Calu3 (cell line): ENCODE data around the gene NKX1-1. TPM values are rescaled to one million over a fixed set of nuclear protein-coding genes. Genes with fewer than 3 reads are reported as not detected.

Source experiments
- BruUV-seq: library from RNA; stranded (reverse); fragments of 400-500 nt; replicated peaks from 2 replicates; lab custom pipeline; 2021; lab: Mats Ljungman, UMichigan
- CTCF ChIA-PET: fragments of 300-600 bp; sonication (Branson Sonifier 250); formaldehyde crosslinking; loops from one replicate; lab custom pipeline; 2022; ENCODE audit warnings: antibody characterized with exemption; lab: Charles Lee
- DNase-seq: peaks from one replicate; pipeline ENCODE4 v3.0.0; 2022
- H3K27ac Mint-ChIP-seq: one replicate; pipeline ENCODE4 v1.8.0; 2022; ENCODE audit warnings: mixed read lengths; ENCODE audit not compliant: unreplicated experiment
- H3K27me3 Mint-ChIP-seq: one replicate; pipeline ENCODE4 v1.8.0; 2022; ENCODE audit warnings: mixed read lengths; ENCODE audit not compliant: unreplicated experiment
- H3K36me3 Mint-ChIP-seq: one replicate; pipeline ENCODE4 v1.8.0; 2022; ENCODE audit warnings: mild to moderate bottlenecking, moderate library complexity, mixed read lengths; ENCODE audit not compliant: insufficient read depth, unreplicated experiment
- H3K4me1 Mint-ChIP-seq: one replicate; pipeline ENCODE4 v1.8.0; 2022; ENCODE audit warnings: mild to moderate bottlenecking, low read depth, mixed read lengths; ENCODE audit not compliant: unreplicated experiment
- H3K4me3 Mint-ChIP-seq: one replicate; pipeline ENCODE4 v1.8.0; 2022; ENCODE audit warnings: mild to moderate bottlenecking, low read depth, moderate library complexity, mixed read lengths; ENCODE audit not compliant: unreplicated experiment
- H3K9me3 Mint-ChIP-seq: one replicate; pipeline ENCODE4 v1.8.0; 2022; ENCODE audit warnings: low read depth, mixed read lengths; ENCODE audit not compliant: unreplicated experiment
- intact Hi-C: fragments of 100-400 bp; cut with micrococcal nuclease; formaldehyde crosslinking; loops from one replicate; pipeline ENCODE4 v1.10.0; 2022; ENCODE audit not compliant: unreplicated experiment
- total RNA-seq: library from RNA; stranded (reverse); gene quantifications from 2 replicates; pipeline ENCODE4 v1.2.3, GENCODE V29; 2022
- TF ChIP-seq, protein P1 (sequence below): fragments of 200-600 bp; IDR thresholded peaks from one replicate; pipeline ENCODE4 v1.8.0; 2022; ENCODE audit warnings: antibody characterized with exemption; ENCODE audit not compliant: unreplicated experiment

NKX1-1 gene
- total RNA-seq, 1 experiment from 2014 or later, result not detected

DNA sequence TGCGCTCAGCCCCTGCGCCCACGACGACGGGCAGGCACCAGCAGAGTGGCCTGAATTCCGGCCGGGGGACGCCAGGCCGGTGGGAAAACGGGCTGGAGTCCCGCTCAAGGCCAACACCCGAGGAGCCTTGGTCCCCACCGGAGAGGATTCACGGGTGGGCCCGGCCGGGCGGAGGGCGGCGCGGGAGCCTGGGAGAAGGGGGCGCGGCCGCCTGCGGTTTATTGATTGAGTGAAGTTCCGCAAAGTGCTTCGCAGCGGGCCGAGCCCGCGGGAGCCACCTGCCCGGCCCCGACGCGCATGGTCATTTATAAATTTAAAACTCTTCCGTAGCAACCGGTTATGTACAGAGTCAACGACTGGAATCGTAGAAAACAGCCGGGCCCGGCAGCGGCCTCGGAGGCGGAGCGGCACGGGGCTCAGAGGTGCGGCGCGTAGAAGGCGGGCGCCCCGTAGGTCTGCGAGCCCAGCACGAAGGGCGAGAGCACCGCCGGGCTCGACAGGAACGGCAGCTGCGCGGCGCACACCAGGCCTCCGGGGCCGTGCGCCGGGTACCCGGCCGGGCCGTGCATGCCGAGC, 3.6 kb downstream of the NKX1-1 start:
- intact Hi-C loops, result no loop called here
- CTCF ChIA-PET, result no interaction called here
- no peaks in the 10 kb centered on the region for H3K36me3 Mint-ChIP-seq
- no peaks in the 10 kb centered on the region for H3K27me3 Mint-ChIP-seq
- no TSS peak for BruUV-seq
- no peak overlapping the region for H3K27ac Mint-ChIP-seq
- H3K4me1 Mint-ChIP-seq, result no peaks in the 10 kb centered on the region
- TF ChIP-seq, protein P1, sequence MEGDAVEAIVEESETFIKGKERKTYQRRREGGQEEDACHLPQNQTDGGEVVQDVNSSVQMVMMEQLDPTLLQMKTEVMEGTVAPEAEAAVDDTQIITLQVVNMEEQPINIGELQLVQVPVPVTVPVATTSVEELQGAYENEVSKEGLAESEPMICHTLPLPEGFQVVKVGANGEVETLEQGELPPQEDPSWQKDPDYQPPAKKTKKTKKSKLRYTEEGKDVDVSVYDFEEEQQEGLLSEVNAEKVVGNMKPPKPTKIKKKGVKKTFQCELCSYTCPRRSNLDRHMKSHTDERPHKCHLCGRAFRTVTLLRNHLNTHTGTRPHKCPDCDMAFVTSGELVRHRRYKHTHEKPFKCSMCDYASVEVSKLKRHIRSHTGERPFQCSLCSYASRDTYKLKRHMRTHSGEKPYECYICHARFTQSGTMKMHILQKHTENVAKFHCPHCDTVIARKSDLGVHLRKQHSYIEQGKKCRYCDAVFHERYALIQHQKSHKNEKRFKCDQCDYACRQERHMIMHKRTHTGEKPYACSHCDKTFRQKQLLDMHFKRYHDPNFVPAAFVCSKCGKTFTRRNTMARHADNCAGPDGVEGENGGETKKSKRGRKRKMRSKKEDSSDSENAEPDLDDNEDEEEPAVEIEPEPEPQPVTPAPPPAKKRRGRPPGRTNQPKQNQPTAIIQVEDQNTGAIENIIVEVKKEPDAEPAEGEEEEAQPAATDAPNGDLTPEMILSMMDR, result no peak
- H3K4me3 Mint-ChIP-seq, result no peak overlapping the region
- DNase-seq, result no peak
- H3K9me3 Mint-ChIP-seq, result peaks cover 2% of the 10 kb centered on the region

DNA sequence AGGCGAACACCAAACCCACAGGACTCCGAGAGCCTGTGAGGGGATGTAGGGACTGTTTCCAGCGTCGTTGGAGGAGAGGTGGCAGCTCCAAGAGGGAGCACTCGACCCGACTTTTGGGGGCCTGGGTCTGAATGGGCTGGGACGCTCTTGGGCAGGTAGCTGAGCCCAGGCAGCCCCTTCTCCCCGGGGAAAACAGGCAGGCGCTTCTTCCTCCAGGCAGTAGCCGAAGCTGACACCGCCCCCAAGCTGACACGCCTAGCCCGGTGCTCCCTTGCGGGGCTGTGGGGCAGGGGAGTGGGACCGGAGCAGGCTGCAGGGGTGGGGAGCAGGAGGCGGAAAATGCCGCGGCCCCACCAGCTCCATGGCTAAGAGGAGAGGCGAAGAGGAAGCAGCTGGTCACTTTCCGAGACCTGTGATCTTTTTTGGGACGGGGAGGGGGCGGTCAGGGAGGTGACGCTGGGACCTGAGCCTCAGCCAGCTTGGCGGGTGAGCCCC, 4.2 kb downstream of the NKX1-1 start:
- CTCF ChIA-PET, result no interaction called here
- H3K4me1 Mint-ChIP-seq, result no peaks in the 10 kb centered on the region
- no peaks in the 10 kb centered on the region for H3K36me3 Mint-ChIP-seq
- no peak for DNase-seq
- no peak overlapping the region for H3K4me3 Mint-ChIP-seq
- intact Hi-C loops, result no loop called here
- BruUV-seq, result no TSS peak
- H3K9me3 Mint-ChIP-seq, result peaks cover 2% of the 10 kb centered on the region
- H3K27me3 Mint-ChIP-seq, result no peaks in the 10 kb centered on the region
- no peak overlapping the region for H3K27ac Mint-ChIP-seq
- TF ChIP-seq, protein P1, result no peak

DNA sequence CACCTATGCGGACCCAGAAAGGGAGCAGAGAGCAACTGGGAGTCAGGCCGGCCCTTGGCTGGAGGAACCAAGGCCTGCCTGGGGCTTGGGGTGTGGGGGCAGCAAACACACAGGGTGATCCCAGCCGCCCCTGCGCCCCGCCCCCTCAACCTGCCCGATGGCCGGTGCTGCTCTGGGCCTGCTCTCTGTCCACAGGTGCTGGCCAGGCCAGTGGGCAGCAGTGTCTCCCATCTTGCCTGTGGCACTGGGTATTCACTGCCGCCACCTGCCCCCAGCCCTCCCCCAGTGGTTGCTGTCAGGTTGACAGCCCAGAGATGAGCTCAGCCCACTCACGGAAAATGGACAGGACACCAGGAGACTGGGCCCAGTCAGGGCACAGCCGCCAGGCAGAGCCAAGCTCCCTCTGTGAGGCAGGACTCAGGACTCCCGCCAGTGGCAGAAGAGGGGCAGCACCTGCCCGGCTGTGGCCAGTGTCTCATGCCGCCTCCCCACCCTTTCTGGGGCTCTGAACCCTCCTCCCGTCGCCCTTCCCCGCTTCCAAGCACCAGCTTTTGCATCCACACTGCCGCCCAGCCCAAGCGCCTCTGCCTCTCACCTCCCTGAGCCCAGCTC, 4.7 kb downstream of the NKX1-1 start:
- BruUV-seq, result no TSS peak
- CTCF ChIA-PET, result no interaction called here
- peaks cover 4% of the 10 kb centered on the region for H3K36me3 Mint-ChIP-seq
- intact Hi-C loops, result no loop called here
- H3K27me3 Mint-ChIP-seq, result no peaks in the 10 kb centered on the region
- peaks cover 2% of the 10 kb centered on the region for H3K9me3 Mint-ChIP-seq
- H3K4me3 Mint-ChIP-seq, result no peak overlapping the region
- H3K4me1 Mint-ChIP-seq, result no peaks in the 10 kb centered on the region
- H3K27ac Mint-ChIP-seq, result no peak overlapping the region
- TF ChIP-seq, protein P1, result no peak
- DNase-seq, result no peak

DNA sequence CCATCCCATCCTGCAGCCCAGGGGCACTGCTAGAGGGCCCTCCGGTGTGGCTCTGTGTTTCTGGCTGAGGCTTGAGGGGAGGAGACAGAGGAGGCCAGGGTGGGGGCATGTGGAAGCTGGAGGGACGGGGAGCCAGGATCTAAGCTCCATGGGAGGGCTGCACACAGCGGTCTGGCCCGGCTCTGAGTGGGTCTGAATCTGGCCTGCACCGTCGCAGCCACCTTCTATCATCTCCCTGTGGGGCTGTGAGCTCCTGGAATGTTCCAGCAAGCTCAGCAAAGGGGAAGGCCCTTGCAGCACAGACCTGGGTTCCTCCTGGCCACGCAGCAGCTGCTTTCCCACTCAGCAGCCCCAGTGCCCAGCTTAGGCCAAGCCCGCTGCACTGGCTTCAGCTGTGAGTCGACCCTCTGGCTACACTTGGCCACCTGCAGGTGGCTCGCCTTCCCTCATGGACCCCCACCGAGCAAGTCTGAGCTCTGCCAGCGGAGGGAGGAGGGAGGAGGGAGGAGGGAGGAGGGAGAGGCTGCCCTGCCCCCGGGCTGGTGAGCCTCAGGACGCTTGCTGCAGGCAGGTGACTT, 5.3 kb downstream of the NKX1-1 start:
- no peak overlapping the region for H3K27ac Mint-ChIP-seq
- peaks cover 2% of the 10 kb centered on the region for H3K9me3 Mint-ChIP-seq
- CTCF ChIA-PET, result no interaction called here
- H3K36me3 Mint-ChIP-seq, result peaks cover 5% of the 10 kb centered on the region
- intact Hi-C loops, result no loop called here
- no peaks in the 10 kb centered on the region for H3K27me3 Mint-ChIP-seq
- H3K4me1 Mint-ChIP-seq, result no peaks in the 10 kb centered on the region
- DNase-seq, result no peak
- TF ChIP-seq, protein P1, result no peak
- H3K4me3 Mint-ChIP-seq, result no peak overlapping the region
- no TSS peak for BruUV-seq
